GM23248 (cell line): ENCODE data around the gene THADA. TPM values are rescaled to one million over a fixed set of nuclear protein-coding genes. Genes with fewer than 3 reads are reported as not detected.
A peak's percentile ranks its signal among the peaks of the same experiment; 100 is the strongest.

Source experiments
- DNase-seq: peaks from one replicate; pipeline ENCODE4 v3.0.0-alpha.2; 2015
- H2AFZ ChIP-seq: fragments of 200-600 bp; sonication (generic); 2 replicates; pipeline ENCODE4 v1.6.1; 2016; ENCODE audit warnings: antibody characterized with exemption
- H3F3A ChIP-seq: fragments of 200-600 bp; sonication (generic); 2 replicates; pipeline ENCODE4 v1.6.1; 2016; ENCODE audit warnings: mild to moderate bottlenecking, antibody characterized with exemption, mixed run types; ENCODE audit not compliant: insufficient read depth
- H3K27ac ChIP-seq: fragments of 200-600 bp; sonication (generic); 2 replicates; pipeline ENCODE4 v1.5.1; 2016; ENCODE audit warnings: mild to moderate bottlenecking
- H3K27me3 ChIP-seq: fragments of 200-600 bp; sonication (generic); replicated peaks from 2 replicates; pipeline ENCODE4 v1.6.1; 2016; ENCODE audit warnings: mild to moderate bottlenecking; ENCODE audit not compliant: insufficient read depth
- H3K36me3 ChIP-seq: fragments of 200-600 bp; sonication (generic); 2 replicates; pipeline ENCODE4 v1.6.1; 2016; ENCODE audit warnings: low read depth, mild to moderate bottlenecking
- H3K4me1 ChIP-seq: fragments of 200-600 bp; sonication (generic); 2 replicates; pipeline ENCODE4 v1.6.1; 2016; ENCODE audit warnings: mild to moderate bottlenecking; ENCODE audit not compliant: insufficient read depth
- H3K4me2 ChIP-seq: fragments of 200-600 bp; sonication (generic); one replicate; pipeline ENCODE4 v1.6.1; 2016; ENCODE audit warnings: mild to moderate bottlenecking; ENCODE audit not compliant: unreplicated experiment
- H3K4me3 ChIP-seq: fragments of 200-600 bp; sonication (generic); 2 replicates; pipeline ENCODE4 v1.5.1; 2016; ENCODE audit warnings: mild to moderate bottlenecking
- H3K79me2 ChIP-seq: fragments of 200-600 bp; sonication (generic); 2 replicates; pipeline ENCODE4 v1.6.1; 2016; ENCODE audit warnings: mild to moderate bottlenecking; ENCODE audit not compliant: insufficient read depth
- H3K9ac ChIP-seq: fragments of 200-600 bp; sonication (generic); 2 replicates; pipeline ENCODE4 v1.6.1; 2016; ENCODE audit warnings: mild to moderate bottlenecking
- H3K9me2 ChIP-seq: fragments of 200-600 bp; sonication (generic); 2 replicates; pipeline ENCODE4 v1.6.1; 2016; ENCODE audit warnings: mixed run types, mild to moderate bottlenecking, moderate library complexity; ENCODE audit not compliant: insufficient read depth
- H3K9me3 ChIP-seq: fragments of 200-600 bp; sonication (generic); one replicate; pipeline ENCODE4 v1.6.1; 2017; ENCODE audit warnings: low read depth
- H4K20me1 ChIP-seq: fragments of 200-600 bp; sonication (generic); 2 replicates; pipeline ENCODE4 v1.6.0; 2016; ENCODE audit not compliant: insufficient read depth
- EZH2 ChIP-seq: fragments of 200-600 bp; sonication (generic); IDR thresholded peaks from 2 replicates; pipeline ENCODE4 v1.6.1; 2018; ENCODE audit warnings: antibody characterized with exemption, mild to moderate bottlenecking; ENCODE audit not compliant: insufficient read depth, poor library complexity, severe bottlenecking
- EZH2phosphoT487 ChIP-seq: fragments of 200-600 bp; sonication (generic); IDR thresholded peaks from 2 replicates; pipeline ENCODE4 v1.6.1; 2018; ENCODE audit warnings: antibody characterized with exemption, moderate library complexity, mild to moderate bottlenecking, low read depth; ENCODE audit not compliant: insufficient read depth
- WGBS, 2 experiments: methylation state at CpG; one replicate each; pipeline ENCODE4 v1.1.6; 2015 to 2017; ENCODE audit warnings: low lambda C conversion rate in 2 of 2, low coverage in 1 of 2; ENCODE audit errors: missing lambda C conversion rate in 2 of 2; 5-methylcytosine and 5-hydroxymethylcytosine counted together
- in situ Hi-C: fragments of 300-500 bp; cut with MboI; formaldehyde crosslinking; loops from 2 replicates; pipeline ENCODE4 v1.15.0; 2020
- polyA plus RNA-seq: library from polyadenylated mRNA; unstranded; fragments of >200 nt; fragmentation: Nextera tagmentation; extraction: Ambion mirVana; gene quantifications from 2 replicates; pipeline ENCODE4 v1.2.1, GENCODE V29; 2016
- total RNA-seq: library from RNA; depleted of rRNA; stranded (reverse); fragments of >200 nt; shearing (Covaris generic); gene quantifications from 2 replicates; pipeline ENCODE4 v1.2.3, GENCODE V29; 2014

The THADA gene
- total and polyA plus RNA-seq, 2 experiments from 2014 or later = 14.1 to 15.8 TPM

- H3K4me1 ChIP-seq = peaks cover 11% of the 10 kb centered on the region
- WGBS, 2 experiments = 54 to 61% methylated on average over 8 of the region's 8 CpGs
- in situ Hi-C loops = no loop called here
- H4K20me1 ChIP-seq = no peaks in the 10 kb centered on the region
- TF ChIP-seq EZH2 = no peak
- no peaks in the 10 kb centered on the region for H3K9me2 ChIP-seq
- no peak for DNase-seq
- no peak overlapping the region for H3K9ac ChIP-seq
- no peaks in the 10 kb centered on the region for H3K9me3 ChIP-seq
- H2AFZ ChIP-seq = no peak overlapping the region
- H3K79me2 ChIP-seq = no peaks in the 10 kb centered on the region
- H3K4me2 ChIP-seq = no peak overlapping the region
- H3F3A ChIP-seq = peaks cover 21% of the 10 kb centered on the region
- no peak overlapping the region for H3K4me3 ChIP-seq
- no peak overlapping the region for H3K27ac ChIP-seq
- H3K36me3 ChIP-seq = no peaks in the 10 kb centered on the region; the same call in 1 of the 2 replicates
- no peaks in the 10 kb centered on the region for H3K27me3 ChIP-seq
Observed at GRCh38 chr2:43255296-43255910, 340.4 kb downstream of the THADA start.

GRCh38 chr2:43254331-43254730 lies 341.5 kb downstream of the THADA start:
- no peak overlapping the region for H3K4me3 ChIP-seq
- in situ Hi-C loops = no loop called here
- H3K27ac ChIP-seq = no peak overlapping the region
- H3K4me2 ChIP-seq = no peak overlapping the region
- H3K27me3 ChIP-seq = no peaks in the 10 kb centered on the region
- 49 to 55% methylated on average over 5 of the region's 5 CpGs for WGBS, 2 experiments
- H3K9ac ChIP-seq = no peak overlapping the region
- no peaks in the 10 kb centered on the region for H4K20me1 ChIP-seq
- H3K4me1 ChIP-seq = peaks cover 11% of the 10 kb centered on the region
- H3F3A ChIP-seq = peaks cover 21% of the 10 kb centered on the region
- no peak for TF ChIP-seq EZH2
- no peak for TF ChIP-seq EZH2phosphoT487
- no peaks in the 10 kb centered on the region for H3K9me3 ChIP-seq
- no peaks in the 10 kb centered on the region; the same call in 1 of the 2 replicates for H3K36me3 ChIP-seq
- no peak for DNase-seq
- no peaks in the 10 kb centered on the region for H3K9me2 ChIP-seq
- no peak overlapping the region for H2AFZ ChIP-seq
- H3K79me2 ChIP-seq = no peaks in the 10 kb centered on the region

GRCh38 chr2:43251171-43251731 lies 344.6 kb downstream of the THADA start:
- TF ChIP-seq EZH2phosphoT487 = no peak
- no peak for TF ChIP-seq EZH2
- no peaks in the 10 kb centered on the region for H3K9me3 ChIP-seq
- 7 to 13% methylated on average over 5 of the region's 5 CpGs for WGBS, 2 experiments
- H3K4me3 ChIP-seq = no peak overlapping the region
- peak overlapping the region; percentile 29 for H3K4me2 ChIP-seq
- H3K9ac ChIP-seq = peak overlapping the region; percentile 42
- in situ Hi-C loops = no loop called here
- H3K9me2 ChIP-seq = no peaks in the 10 kb centered on the region
- peak overlapping the region; percentile 59 for H3K27ac ChIP-seq
- peaks cover 11% of the 10 kb centered on the region for H3K4me1 ChIP-seq
- no peaks in the 10 kb centered on the region for H3K27me3 ChIP-seq
- no peaks in the 10 kb centered on the region for H3K79me2 ChIP-seq
- H2AFZ ChIP-seq = peak overlapping the region; percentile 47
- H3K36me3 ChIP-seq = no peaks in the 10 kb centered on the region
- DNase-seq = peak; percentile 76
- peaks cover 21% of the 10 kb centered on the region for H3F3A ChIP-seq
- H4K20me1 ChIP-seq = no peaks in the 10 kb centered on the region

- Histone ChIP-seq H3K4me2 (no peak overlapping the region), H3K27ac (no peak overlapping the region), H3K9me2 (no peaks in the 10 kb centered on the region), H2AFZ (no peak overlapping the region), H3K9me3 (no peaks in the 10 kb centered on the region), H3K9ac (no peak overlapping the region), H3K36me3 (no peaks in the 10 kb centered on the region), H3K4me3 (no peak overlapping the region), H3K4me1 (peaks cover 11% of the 10 kb centered on the region), H4K20me1 (no peaks in the 10 kb centered on the region), H3F3A (peaks cover 21% of the 10 kb centered on the region), H3K79me2 (no peaks in the 10 kb centered on the region), H3K27me3 (no peaks in the 10 kb centered on the region)
- no peak for DNase-seq
- in situ Hi-C loops = no loop called here
- TF ChIP-seq EZH2phosphoT487 = no peak
- no peak for TF ChIP-seq EZH2
- 98 to 100% methylated on average over 2 of the region's 2 CpGs for WGBS, 2 experiments
Observed at GRCh38 chr2:43250015-43250414, 345.8 kb downstream of the THADA start.

GRCh38 chr2:43248621-43249020 lies 347.2 kb downstream of the THADA start:
- Histone ChIP-seq H3K27ac (no peak overlapping the region), H3K27me3 (no peaks in the 10 kb centered on the region), H4K20me1 (no peaks in the 10 kb centered on the region), H3K9ac (no peak overlapping the region), H3K9me3 (no peaks in the 10 kb centered on the region), H3K4me1 (peaks cover 11% of the 10 kb centered on the region), H3K4me2 (no peak overlapping the region), H2AFZ (no peak overlapping the region), H3K36me3 (no peaks in the 10 kb centered on the region), H3F3A (peaks cover 21% of the 10 kb centered on the region), H3K79me2 (no peaks in the 10 kb centered on the region), H3K4me3 (no peak overlapping the region), H3K9me2 (no peaks in the 10 kb centered on the region)
- DNase-seq = no peak
- in situ Hi-C loops = no loop called here
- WGBS, 2 experiments = 94 to 95% methylated on average over 7 of the region's 7 CpGs
- TF ChIP-seq EZH2phosphoT487 (no peak), EZH2 (no peak)
